T-cell (primary cell): ENCODE results near the gene PAMR1. TPM values are rescaled to one million over a fixed set of nuclear protein-coding genes. Genes with fewer than 3 reads are reported as not detected.
A peak's percentile ranks its signal among the peaks of the same experiment; 100 is the strongest.

Experiments
- ATAC-seq, 4 experiments: fragments of 200-7000 bp in 3 of 4; fragments of 150-1000 bp in 1 of 4; cut with Tn5 transposase; replicated peaks in 1 of 4; 1 replicate in 3 of 4; 2 replicates in 1 of 4; pipeline ENCODE4 v1.10.0; 2021; ENCODE audit warnings: moderate library complexity in 3 of 4, mild to moderate bottlenecking in 2 of 4, moderate number of reproducible peaks in 1 of 4
- CTCF ChIA-PET, 2 donors: fragments of 300-600 bp; sonication (Branson Sonifier 250); formaldehyde crosslinking; loops; one replicate each; lab custom pipeline; 2022; ENCODE audit warnings: antibody characterized with exemption in 2 of 2; lab: Charles Lee
- POLR2A ChIA-PET, 2 donors: fragments of 300-600 bp; sonication (Branson Sonifier 250); formaldehyde crosslinking; loops; one replicate each; lab custom pipeline; 2022; ENCODE audit warnings: antibody characterized with exemption in 2 of 2; lab: Charles Lee
- DNase-seq, 35 experiments: peaks; one replicate each; pipeline versions ENCODE4 v3.0.0 to v3.0.0-alpha.2; 2013 to 2023
- H3K27ac ChIP-seq: one replicate; pipeline ENCODE4 v1.5.1; 2013; ENCODE audit warnings: low read length
- H3K27me3 ChIP-seq, 2 experiments: replicated peaks in 1 of 2; 1 replicate in 1 of 2; 2 replicates in 1 of 2; pipeline versions ENCODE4 v1.6.1 to v1.7.0; 2013; ENCODE audit warnings: low read length in 1 of 2, mixed read lengths in 1 of 2; ENCODE audit not compliant: control insufficient read depth in 2 of 2, insufficient read depth in 2 of 2; ENCODE audit errors: extremely low read depth in 1 of 2
- H3K36me3 ChIP-seq, 2 donors: 1 replicate in 1 of 2; 2 replicates in 1 of 2; pipeline versions ENCODE4 v1.6.1 to v1.7.0; 2013; ENCODE audit warnings: low read length in 1 of 2; ENCODE audit not compliant: control insufficient read depth in 2 of 2, insufficient read depth in 1 of 2; ENCODE audit errors: extremely low read depth in 1 of 2
- H3K4me1 ChIP-seq, 2 experiments: 1 replicate in 1 of 2; 2 replicates in 1 of 2; pipeline versions ENCODE4 v1.6.1 to v1.7.0; 2013; ENCODE audit warnings: low read length in 2 of 2, mixed read lengths in 1 of 2; ENCODE audit not compliant: insufficient read depth in 2 of 2, control insufficient read depth in 1 of 2; ENCODE audit errors: extremely low read depth in 1 of 2
- H3K4me3 ChIP-seq, 2 donors: 1 replicate in 1 of 2; 2 replicates in 1 of 2; pipeline versions ENCODE4 v1.5.1 to v1.7.0; 2013; ENCODE audit warnings: mild to moderate bottlenecking in 2 of 2, low read length in 1 of 2, moderate library complexity in 1 of 2; ENCODE audit not compliant: control insufficient read depth in 1 of 2; ENCODE audit errors: extremely low read depth in 1 of 2
- H3K9me3 ChIP-seq: 2 replicates; pipeline ENCODE4 v1.7.0; 2013
- H3K27ac Mint-ChIP-seq, 2 donors: one replicate each; pipeline ENCODE4 v1.8.0; 2020 to 2021; ENCODE audit warnings: mild to moderate bottlenecking in 2 of 2, mixed read lengths in 2 of 2
- H3K27me3 Mint-ChIP-seq, 2 donors: one replicate each; pipeline ENCODE4 v1.8.0; 2021 to 2022; ENCODE audit warnings: mixed read lengths in 2 of 2
- H3K36me3 Mint-ChIP-seq: one replicate; pipeline ENCODE4 v1.8.0; 2021; ENCODE audit warnings: mixed read lengths
- H3K4me1 Mint-ChIP-seq, 3 donors: one replicate each; pipeline ENCODE4 v1.8.0; 2020 to 2022; ENCODE audit warnings: mixed read lengths in 3 of 3, mild to moderate bottlenecking in 1 of 3
- H3K4me3 Mint-ChIP-seq, 3 donors: one replicate each; pipeline ENCODE4 v1.8.0; 2020 to 2022; ENCODE audit warnings: mild to moderate bottlenecking in 3 of 3, mixed read lengths in 3 of 3, moderate library complexity in 3 of 3
- H3K9me3 Mint-ChIP-seq, 3 donors: one replicate each; pipeline ENCODE4 v1.8.0; 2020 to 2022; ENCODE audit warnings: mixed read lengths in 3 of 3
- WGBS: methylation state at CpG from one replicate; pipeline ENCODE4 v1.1.5; 2013; ENCODE audit warnings: missing lambda C conversion rate; ENCODE audit not compliant: insufficient coverage; 5-methylcytosine and 5-hydroxymethylcytosine counted together
- total RNA-seq, 35 experiments: library from RNA in 6 of 35; stranded (reverse) in 6 of 35; fragments of 120-200 nt in 1 of 35; gene quantifications; one replicate each; pipeline versions ENCODE4 v1.2.1 to v1.2.4 and lab custom pipeline; 2013 to 2026

The PAMR1 gene
- total RNA-seq, 5 donors from 2014 or later (not counting 1 experiment from before 2014, with no cell fraction given), result 0.20 TPM; not detected in 4

DNA sequence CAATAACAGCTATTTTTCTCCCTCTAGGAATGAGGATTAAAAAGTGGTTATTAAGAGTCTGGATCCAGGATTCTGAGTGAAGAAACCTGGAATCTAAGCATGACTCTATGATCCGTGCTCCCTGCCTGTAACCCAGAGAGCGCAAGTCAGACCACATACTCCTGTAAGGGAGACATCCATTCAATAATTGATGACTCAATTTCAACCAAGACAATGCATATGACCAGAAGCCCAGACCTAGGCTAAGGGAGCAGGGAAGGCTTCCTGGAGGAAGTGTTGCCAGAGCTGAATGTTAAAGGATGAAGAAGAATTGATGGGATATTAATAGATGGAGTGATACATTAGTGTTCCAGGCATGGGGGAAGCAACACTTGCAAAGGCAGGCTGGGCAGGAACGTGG is 13.8 kb upstream of the PAMR1 start:
- no peak overlapping the region for H3K27ac Mint-ChIP-seq
- ChIA-PET POLR2A (no interaction called here), CTCF (no interaction called here)
- H3K4me3 ChIP-seq, result no peak overlapping the region
- no peaks in the 10 kb centered on the region for H3K9me3 Mint-ChIP-seq
- ATAC-seq (no peak), DNase-seq (no peak)
- no peak overlapping the region for H3K27ac ChIP-seq
- no peaks in the 10 kb centered on the region for H3K9me3 ChIP-seq
- H3K27me3 Mint-ChIP-seq, result peaks cover 14 to 18% of the 10 kb centered on the region in 2 donors
- peaks cover 0 to 7% of the 10 kb centered on the region in 2 experiments for H3K27me3 ChIP-seq
- WGBS, result 25% methylated on average over 1 of the region's 3 CpGs
- no peak overlapping the region for H3K4me3 Mint-ChIP-seq
- H3K36me3 ChIP-seq, result no peaks in the 10 kb centered on the region
- H3K4me1 ChIP-seq, result no peaks in the 10 kb centered on the region
- H3K36me3 Mint-ChIP-seq, result no peaks in the 10 kb centered on the region
- no peaks in the 10 kb centered on the region for H3K4me1 Mint-ChIP-seq

DNA sequence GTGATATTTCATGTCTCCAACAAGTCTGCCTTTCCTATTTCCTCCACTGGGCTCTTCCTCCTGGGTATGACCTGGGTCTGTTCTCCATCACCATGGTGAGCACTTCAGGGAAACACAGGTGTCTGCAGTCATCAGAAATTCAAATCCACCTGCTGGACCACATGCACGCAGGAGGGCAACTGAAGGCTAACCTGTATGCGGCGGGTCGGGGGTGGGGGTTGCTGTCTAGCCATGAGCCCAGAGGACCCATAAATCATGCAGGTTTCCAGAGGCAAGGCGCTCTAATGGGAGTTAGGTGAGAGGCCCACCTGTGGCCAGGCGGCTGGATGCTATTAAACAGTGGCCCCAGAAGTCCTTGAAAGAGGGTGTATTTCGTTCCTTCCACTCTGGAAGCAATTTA is 11.1 kb upstream of the PAMR1 start:
- Histone ChIP-seq H3K36me3 (no peaks in the 10 kb centered on the region), H3K27me3 (peaks cover 0 to 7% of the 10 kb centered on the region in 2 experiments), H3K9me3 (no peaks in the 10 kb centered on the region), H3K4me3 (no peak overlapping the region), H3K4me1 (no peaks in the 10 kb centered on the region), H3K27ac (no peak overlapping the region)
- H3K36me3 Mint-ChIP-seq, result no peaks in the 10 kb centered on the region
- ATAC-seq, result no peak
- no peaks in the 10 kb centered on the region for H3K4me1 Mint-ChIP-seq
- no peak for DNase-seq
- CTCF ChIA-PET, result no interaction called here
- H3K9me3 Mint-ChIP-seq, result no peaks in the 10 kb centered on the region
- 63% methylated on average over 1 of the region's 7 CpGs for WGBS
- peaks cover 18 to 27% of the 10 kb centered on the region in 2 donors for H3K27me3 Mint-ChIP-seq
- H3K4me3 Mint-ChIP-seq, result no peak overlapping the region
- POLR2A ChIA-PET, result no interaction called here
- no peak overlapping the region for H3K27ac Mint-ChIP-seq

GRCh38 chr11:35531246-35531645 is 5.8 kb upstream of the PAMR1 start:
- Mint-ChIP-seq H3K36me3 (no peaks in the 10 kb centered on the region), H3K4me3 (no peak overlapping the region), H3K27ac (no peak overlapping the region), H3K4me1 (peaks cover 0 to under 1% (median 0%) of the 10 kb centered on the region in 3 donors), H3K9me3 (no peaks in the 10 kb centered on the region), H3K27me3 (peaks cover 33 to 55% of the 10 kb centered on the region in 2 donors)
- CTCF ChIA-PET, result no interaction called here
- H3K27ac ChIP-seq, result no peak overlapping the region
- POLR2A ChIA-PET, result no interaction called here
- H3K4me1 ChIP-seq, result no peaks in the 10 kb centered on the region
- WGBS, result 60% methylated on average over 1 of the region's 1 CpG
- no peak overlapping the region for H3K4me3 ChIP-seq
- H3K9me3 ChIP-seq, result no peaks in the 10 kb centered on the region
- DNase-seq (no peak), ATAC-seq (no peak)
- peaks cover under 1 to 2% of the 10 kb centered on the region in 2 experiments for H3K27me3 ChIP-seq
- H3K36me3 ChIP-seq, result no peaks in the 10 kb centered on the region

GRCh38 chr11:35529971-35530495 is 4.6 kb upstream of the PAMR1 start:
- ChIA-PET CTCF (no interaction called here), POLR2A (interaction anchor here in 1 of 2 donors (0.5 kb wide), 1 partner anchor 270 kb away, joined by 5 read pairs; no protein-coding TSS in a partner anchor)
- Histone ChIP-seq H3K36me3 (no peaks in the 10 kb centered on the region), H3K4me3 (no peak overlapping the region), H3K9me3 (no peaks in the 10 kb centered on the region), H3K4me1 (no peaks in the 10 kb centered on the region), H3K27ac (no peak overlapping the region), H3K27me3 (peaks cover 2 to 12% of the 10 kb centered on the region in 2 experiments)
- DNase-seq (no peak), ATAC-seq (no peak)
- Mint-ChIP-seq H3K36me3 (no peaks in the 10 kb centered on the region), H3K27ac (no peak overlapping the region), H3K27me3 (peaks cover 40 to 62% of the 10 kb centered on the region in 2 donors), H3K4me1 (peaks cover 0 to 4% (median 1%) of the 10 kb centered on the region in 3 donors), H3K4me3 (no peak overlapping the region), H3K9me3 (no peaks in the 10 kb centered on the region)
- 63% methylated on average over 1 of the region's 2 CpGs for WGBS

DNA sequence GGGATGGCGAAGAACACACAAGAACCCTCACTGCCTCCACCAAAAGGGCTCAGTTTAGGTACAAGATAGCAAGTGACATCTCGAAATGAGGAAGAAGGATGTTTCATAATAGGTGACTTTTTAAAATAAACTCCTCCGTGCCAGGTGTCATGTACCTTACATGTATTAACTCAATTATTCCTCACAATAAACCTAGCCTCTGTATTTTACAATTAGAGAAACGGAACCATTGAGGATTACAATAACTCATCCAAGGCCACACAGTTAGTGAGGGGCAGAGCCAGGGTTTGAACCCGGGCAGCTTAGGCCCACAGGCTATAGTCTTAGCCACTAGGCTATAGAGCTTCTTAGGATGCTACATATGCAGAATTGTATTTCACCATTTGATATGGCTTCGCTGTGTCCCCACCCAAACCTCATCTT is 965 bp upstream of the PAMR1 start:
- no peak overlapping the region for H3K27ac ChIP-seq
- no peak overlapping the region for H3K4me3 ChIP-seq
- no peaks in the 10 kb centered on the region for H3K9me3 Mint-ChIP-seq
- ATAC-seq, result no peak
- H3K9me3 ChIP-seq, result no peaks in the 10 kb centered on the region
- ChIA-PET CTCF (no interaction called here), POLR2A (no interaction called here)
- H3K4me3 Mint-ChIP-seq, result peak overlapping the region in 1 of 3 donors; percentile 22
- H3K4me1 ChIP-seq, result no peaks in the 10 kb centered on the region
- H3K36me3 ChIP-seq, result no peaks in the 10 kb centered on the region
- H3K27me3 Mint-ChIP-seq, result peaks cover 66 to 78% of the 10 kb centered on the region in 2 donors
- H3K27me3 ChIP-seq, result peaks cover 17 to 19% of the 10 kb centered on the region in 2 experiments
- no peak overlapping the region for H3K27ac Mint-ChIP-seq
- peaks cover 0 to 4% (median 1%) of the 10 kb centered on the region in 3 donors for H3K4me1 Mint-ChIP-seq
- DNase-seq, result no peak
- H3K36me3 Mint-ChIP-seq, result no peaks in the 10 kb centered on the region
- no CpG with 5 or more reads among the region's 6 CpGs for WGBS

DNA sequence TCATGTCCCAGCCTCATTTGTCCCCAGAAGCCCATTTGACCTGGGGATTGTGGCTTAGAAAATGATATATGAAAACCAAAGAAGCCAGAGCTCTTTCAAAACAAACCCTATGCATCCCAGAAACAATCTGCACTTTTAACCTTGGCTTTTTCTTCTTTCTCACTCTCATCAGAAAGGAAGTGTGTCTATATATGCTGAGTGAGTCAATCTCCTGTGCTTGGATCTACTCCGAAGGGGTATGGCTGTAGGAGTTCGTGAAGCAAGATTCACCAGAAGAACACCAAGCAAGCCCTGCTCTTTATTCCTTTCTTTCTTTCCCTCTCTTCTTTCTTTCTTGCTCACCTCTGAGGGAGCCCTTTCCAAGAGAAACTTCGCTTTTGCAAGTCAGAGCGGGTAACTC is 636 bp downstream of the PAMR1 start:
- WGBS, result no CpG with 5 or more reads among the region's 4 CpGs
- H3K27me3 ChIP-seq, result peaks cover 18 to 19% of the 10 kb centered on the region in 2 experiments
- H3K36me3 ChIP-seq, result no peaks in the 10 kb centered on the region
- H3K4me3 ChIP-seq, result no peak overlapping the region
- Mint-ChIP-seq H3K36me3 (no peaks in the 10 kb centered on the region), H3K4me1 (peaks cover 0 to 4% (median 1%) of the 10 kb centered on the region in 3 donors), H3K4me3 (no peak overlapping the region), H3K27ac (no peak overlapping the region), H3K9me3 (no peaks in the 10 kb centered on the region), H3K27me3 (peaks cover 68 to 82% of the 10 kb centered on the region in 2 donors)
- CTCF ChIA-PET, result no interaction called here
- H3K27ac ChIP-seq, result no peak overlapping the region
- no peaks in the 10 kb centered on the region for H3K9me3 ChIP-seq
- DNase-seq, result no peak
- no peak for ATAC-seq
- POLR2A ChIA-PET, result no interaction called here
- H3K4me1 ChIP-seq, result no peaks in the 10 kb centered on the region
